HS-5 (cell line): Measurements from ENCODE around the gene UBE2G2.

Experiments
- DNase-seq: peaks from one replicate; pipeline ENCODE4 v3.0.0-alpha.2; 2012; ENCODE audit warnings: low read depth

Gene UBE2G2

GRCh38 chr21:44724926-44725325 is 76.7 kb downstream of the UBE2G2 start:
- DNase-seq: no peak

DNA sequence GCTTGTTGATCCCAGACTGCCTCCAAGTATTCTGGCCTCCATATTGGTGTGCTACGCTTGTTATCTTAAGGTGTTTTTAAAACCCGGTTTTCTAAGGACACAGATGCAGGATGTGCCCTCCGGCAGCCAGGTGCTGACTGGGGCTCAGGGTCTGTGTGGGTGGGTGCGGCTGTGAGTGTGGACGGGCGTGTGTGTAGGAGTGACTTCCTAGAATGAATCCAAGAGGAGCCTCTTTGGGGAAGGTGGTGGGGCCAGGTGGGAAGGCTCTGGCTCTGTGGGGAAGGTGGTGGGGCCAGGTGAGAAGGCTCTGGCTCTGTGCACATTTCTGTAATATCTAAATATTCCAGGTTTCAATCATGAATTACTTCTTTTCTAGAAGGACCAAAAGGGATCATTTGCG is 77.4 kb downstream of the UBE2G2 start:
- no peak for DNase-seq

- DNase-seq: no peak
These were observed 78.2 kb downstream of the UBE2G2 start for GRCh38 chr21:44723177-44724131.

DNA sequence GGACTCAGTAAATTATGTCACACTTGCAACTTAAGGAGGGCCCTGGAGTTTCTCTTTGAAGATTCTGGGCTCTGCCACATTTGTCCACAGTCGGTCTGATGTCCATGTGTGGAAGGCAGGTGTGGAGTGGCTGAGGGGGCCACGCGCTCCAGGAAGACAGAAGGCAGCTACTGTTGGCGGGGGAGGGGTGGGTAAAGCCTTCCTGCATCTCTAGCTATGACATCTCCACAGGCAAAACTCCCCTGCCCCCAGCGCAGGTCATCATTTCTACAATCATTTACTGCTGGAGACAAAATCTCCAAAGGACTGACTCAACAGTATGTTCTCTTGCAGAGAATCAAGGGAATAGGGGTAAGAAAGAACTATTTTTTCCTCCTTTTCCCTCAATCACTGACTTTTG is 78.9 kb downstream of the UBE2G2 start:
- no peak for DNase-seq

DNA sequence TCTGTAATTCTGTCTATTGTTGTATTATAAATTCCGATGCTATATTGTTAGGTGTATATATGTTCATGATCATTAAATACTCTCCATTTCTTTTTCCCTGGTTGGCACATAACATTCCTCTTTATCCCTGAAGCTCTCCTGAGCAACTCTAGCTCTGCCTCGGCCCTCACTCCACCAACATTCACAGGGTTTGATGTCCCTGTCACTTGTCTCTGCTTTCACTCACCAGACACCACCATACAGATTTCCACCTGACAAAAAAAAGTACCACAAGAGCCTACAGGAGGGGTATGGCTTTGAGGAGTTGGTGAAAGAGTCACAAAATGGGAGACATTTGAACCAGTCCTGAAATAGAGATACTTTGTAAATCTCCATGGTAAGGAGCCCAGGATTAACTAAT is 81.5 kb downstream of the UBE2G2 start:
- DNase-seq: no peak
